ENCODE data around the gene MAPK6.

DNA sequence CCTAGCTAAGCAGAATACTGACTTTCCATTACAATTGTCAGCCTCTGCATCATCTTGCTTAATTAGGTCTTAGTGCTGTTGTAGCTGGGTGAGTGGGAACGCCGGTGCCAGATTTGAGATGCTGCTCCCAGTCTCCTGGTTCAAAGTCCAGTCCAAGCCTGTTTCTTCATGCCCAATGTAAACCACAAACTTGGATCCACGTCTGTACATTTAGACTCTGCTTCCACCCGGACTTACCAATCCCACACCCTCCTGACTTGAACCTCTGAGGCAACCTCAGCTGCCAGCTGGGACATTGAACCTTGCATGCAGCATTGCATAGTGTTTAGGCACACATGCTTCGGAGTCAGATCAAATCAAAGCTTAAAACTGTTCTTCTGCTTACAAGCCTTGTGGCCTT, 50.5 kb downstream of the MAPK6 start:
- TF ChIP-seq, protein P1, sequence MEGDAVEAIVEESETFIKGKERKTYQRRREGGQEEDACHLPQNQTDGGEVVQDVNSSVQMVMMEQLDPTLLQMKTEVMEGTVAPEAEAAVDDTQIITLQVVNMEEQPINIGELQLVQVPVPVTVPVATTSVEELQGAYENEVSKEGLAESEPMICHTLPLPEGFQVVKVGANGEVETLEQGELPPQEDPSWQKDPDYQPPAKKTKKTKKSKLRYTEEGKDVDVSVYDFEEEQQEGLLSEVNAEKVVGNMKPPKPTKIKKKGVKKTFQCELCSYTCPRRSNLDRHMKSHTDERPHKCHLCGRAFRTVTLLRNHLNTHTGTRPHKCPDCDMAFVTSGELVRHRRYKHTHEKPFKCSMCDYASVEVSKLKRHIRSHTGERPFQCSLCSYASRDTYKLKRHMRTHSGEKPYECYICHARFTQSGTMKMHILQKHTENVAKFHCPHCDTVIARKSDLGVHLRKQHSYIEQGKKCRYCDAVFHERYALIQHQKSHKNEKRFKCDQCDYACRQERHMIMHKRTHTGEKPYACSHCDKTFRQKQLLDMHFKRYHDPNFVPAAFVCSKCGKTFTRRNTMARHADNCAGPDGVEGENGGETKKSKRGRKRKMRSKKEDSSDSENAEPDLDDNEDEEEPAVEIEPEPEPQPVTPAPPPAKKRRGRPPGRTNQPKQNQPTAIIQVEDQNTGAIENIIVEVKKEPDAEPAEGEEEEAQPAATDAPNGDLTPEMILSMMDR (tag by site-specific recombination; IDR thresholded peaks at IDR 0.05): no peak
- TF ChIP-seq, protein P2, sequence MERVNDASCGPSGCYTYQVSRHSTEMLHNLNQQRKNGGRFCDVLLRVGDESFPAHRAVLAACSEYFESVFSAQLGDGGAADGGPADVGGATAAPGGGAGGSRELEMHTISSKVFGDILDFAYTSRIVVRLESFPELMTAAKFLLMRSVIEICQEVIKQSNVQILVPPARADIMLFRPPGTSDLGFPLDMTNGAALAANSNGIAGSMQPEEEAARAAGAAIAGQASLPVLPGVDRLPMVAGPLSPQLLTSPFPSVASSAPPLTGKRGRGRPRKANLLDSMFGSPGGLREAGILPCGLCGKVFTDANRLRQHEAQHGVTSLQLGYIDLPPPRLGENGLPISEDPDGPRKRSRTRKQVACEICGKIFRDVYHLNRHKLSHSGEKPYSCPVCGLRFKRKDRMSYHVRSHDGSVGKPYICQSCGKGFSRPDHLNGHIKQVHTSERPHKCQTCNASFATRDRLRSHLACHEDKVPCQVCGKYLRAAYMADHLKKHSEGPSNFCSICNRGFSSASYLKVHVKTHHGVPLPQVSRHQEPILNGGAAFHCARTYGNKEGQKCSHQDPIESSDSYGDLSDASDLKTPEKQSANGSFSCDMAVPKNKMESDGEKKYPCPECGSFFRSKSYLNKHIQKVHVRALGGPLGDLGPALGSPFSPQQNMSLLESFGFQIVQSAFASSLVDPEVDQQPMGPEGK (tag by site-specific recombination; IDR thresholded peaks at IDR 0.05): no peak
- TF ChIP-seq, protein P3, sequence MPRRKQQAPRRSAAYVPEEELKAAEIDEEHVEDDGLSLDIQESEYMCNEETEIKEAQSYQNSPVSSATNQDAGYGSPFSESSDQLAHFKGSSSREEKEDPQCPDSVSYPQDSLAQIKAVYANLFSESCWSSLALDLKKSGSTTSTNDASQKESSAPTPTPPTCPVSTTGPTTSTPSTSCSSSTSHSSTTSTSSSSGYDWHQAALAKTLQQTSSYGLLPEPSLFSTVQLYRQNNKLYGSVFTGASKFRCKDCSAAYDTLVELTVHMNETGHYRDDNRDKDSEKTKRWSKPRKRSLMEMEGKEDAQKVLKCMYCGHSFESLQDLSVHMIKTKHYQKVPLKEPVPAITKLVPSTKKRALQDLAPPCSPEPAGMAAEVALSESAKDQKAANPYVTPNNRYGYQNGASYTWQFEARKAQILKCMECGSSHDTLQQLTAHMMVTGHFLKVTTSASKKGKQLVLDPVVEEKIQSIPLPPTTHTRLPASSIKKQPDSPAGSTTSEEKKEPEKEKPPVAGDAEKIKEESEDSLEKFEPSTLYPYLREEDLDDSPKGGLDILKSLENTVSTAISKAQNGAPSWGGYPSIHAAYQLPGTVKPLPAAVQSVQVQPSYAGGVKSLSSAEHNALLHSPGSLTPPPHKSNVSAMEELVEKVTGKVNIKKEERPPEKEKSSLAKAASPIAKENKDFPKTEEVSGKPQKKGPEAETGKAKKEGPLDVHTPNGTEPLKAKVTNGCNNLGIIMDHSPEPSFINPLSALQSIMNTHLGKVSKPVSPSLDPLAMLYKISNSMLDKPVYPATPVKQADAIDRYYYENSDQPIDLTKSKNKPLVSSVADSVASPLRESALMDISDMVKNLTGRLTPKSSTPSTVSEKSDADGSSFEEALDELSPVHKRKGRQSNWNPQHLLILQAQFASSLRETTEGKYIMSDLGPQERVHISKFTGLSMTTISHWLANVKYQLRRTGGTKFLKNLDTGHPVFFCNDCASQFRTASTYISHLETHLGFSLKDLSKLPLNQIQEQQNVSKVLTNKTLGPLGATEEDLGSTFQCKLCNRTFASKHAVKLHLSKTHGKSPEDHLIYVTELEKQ (tag by site-specific recombination; IDR thresholded peaks at IDR 0.05; ENCODE audit: borderline replicate concordance): no peak
